ENCODE results near the gene CHST3.

The CHST3 gene

GRCh38 chr10:72038458-72039001 lies 74.3 kb downstream of the CHST3 start:
- Histone ChIP-seq H3K36me3 (replicated peaks; ENCODE audit: low read depth, low read length) (no peaks in the 10 kb centered on the region), H4K20me1 (ENCODE audit: insufficient read depth, low read length) (no peaks in the 10 kb centered on the region), H3K9me3 (ENCODE audit: insufficient read depth, low read length) (no peaks in the 10 kb centered on the region), H3K27me3 (ENCODE audit: low read depth, low read length) (no peaks in the 10 kb centered on the region), H3K9ac (ENCODE audit: low read length) (no peak overlapping the region), H3K4me1 (ENCODE audit: low read length) (no peaks in the 10 kb centered on the region), H2AFZ (ENCODE audit: low read depth, low read length) (no peak overlapping the region), H3K79me2 (ENCODE audit: low read length) (no peaks in the 10 kb centered on the region), H3K4me3 (ENCODE audit: low read length) (no peak overlapping the region), H3K27ac (ENCODE audit: low read length) (no peak overlapping the region), H3K4me2 (ENCODE audit: low read length) (no peak overlapping the region)
- TF ChIP-seq EZH2phosphoT487 (IDR thresholded peaks at IDR 0.05; ENCODE audit: low read depth), result no peak
- TF ChIP-seq, protein P1, sequence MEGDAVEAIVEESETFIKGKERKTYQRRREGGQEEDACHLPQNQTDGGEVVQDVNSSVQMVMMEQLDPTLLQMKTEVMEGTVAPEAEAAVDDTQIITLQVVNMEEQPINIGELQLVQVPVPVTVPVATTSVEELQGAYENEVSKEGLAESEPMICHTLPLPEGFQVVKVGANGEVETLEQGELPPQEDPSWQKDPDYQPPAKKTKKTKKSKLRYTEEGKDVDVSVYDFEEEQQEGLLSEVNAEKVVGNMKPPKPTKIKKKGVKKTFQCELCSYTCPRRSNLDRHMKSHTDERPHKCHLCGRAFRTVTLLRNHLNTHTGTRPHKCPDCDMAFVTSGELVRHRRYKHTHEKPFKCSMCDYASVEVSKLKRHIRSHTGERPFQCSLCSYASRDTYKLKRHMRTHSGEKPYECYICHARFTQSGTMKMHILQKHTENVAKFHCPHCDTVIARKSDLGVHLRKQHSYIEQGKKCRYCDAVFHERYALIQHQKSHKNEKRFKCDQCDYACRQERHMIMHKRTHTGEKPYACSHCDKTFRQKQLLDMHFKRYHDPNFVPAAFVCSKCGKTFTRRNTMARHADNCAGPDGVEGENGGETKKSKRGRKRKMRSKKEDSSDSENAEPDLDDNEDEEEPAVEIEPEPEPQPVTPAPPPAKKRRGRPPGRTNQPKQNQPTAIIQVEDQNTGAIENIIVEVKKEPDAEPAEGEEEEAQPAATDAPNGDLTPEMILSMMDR (IDR thresholded peaks at IDR 0.05; ENCODE audit: low read depth, low read length), result no peak

DNA sequence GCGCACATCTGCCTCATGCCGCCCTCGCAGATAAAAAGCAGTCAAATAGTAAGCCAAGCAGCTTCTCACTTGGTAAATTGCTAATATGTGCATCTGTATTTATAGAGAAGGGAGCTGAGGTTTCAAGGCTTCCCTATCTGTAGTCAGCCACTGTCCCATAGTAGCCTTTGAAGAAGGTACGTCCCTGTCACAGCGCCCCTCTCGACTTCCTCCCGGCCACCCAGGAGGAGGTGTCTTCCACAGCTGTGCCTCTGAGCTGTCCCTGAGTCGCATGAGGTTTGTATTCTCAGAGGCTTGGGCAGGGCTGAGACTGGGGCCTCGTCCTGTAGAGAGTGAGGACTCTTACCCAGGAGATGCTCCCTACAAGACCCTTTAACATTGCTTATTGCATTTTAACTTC lies 75.2 kb downstream of the CHST3 start:
- Histone ChIP-seq H3K9me3 (ENCODE audit: insufficient read depth, low read length) (no peaks in the 10 kb centered on the region), H3K36me3 (replicated peaks; ENCODE audit: low read depth, low read length) (no peaks in the 10 kb centered on the region), H2AFZ (ENCODE audit: low read depth, low read length) (no peak overlapping the region), H3K9ac (ENCODE audit: low read length) (no peak overlapping the region), H3K27ac (ENCODE audit: low read length) (no peak overlapping the region), H3K4me3 (ENCODE audit: low read length) (no peak overlapping the region), H3K79me2 (ENCODE audit: low read length) (no peaks in the 10 kb centered on the region), H3K4me1 (ENCODE audit: low read length) (no peaks in the 10 kb centered on the region), H3K27me3 (ENCODE audit: low read depth, low read length) (no peaks in the 10 kb centered on the region), H3K4me2 (ENCODE audit: low read length) (no peak overlapping the region), H4K20me1 (ENCODE audit: insufficient read depth, low read length) (no peaks in the 10 kb centered on the region)
- TF ChIP-seq, protein P1 (IDR thresholded peaks at IDR 0.05; ENCODE audit: low read depth, low read length), result no peak
- no peak for TF ChIP-seq EZH2phosphoT487 (IDR thresholded peaks at IDR 0.05; ENCODE audit: low read depth)

GRCh38 chr10:72041491-72041890 lies 77.3 kb downstream of the CHST3 start:
- no peak overlapping the region for H3K4me2 ChIP-seq (ENCODE audit: low read length)
- no peak for TF ChIP-seq EZH2phosphoT487 (IDR thresholded peaks at IDR 0.05; ENCODE audit: low read depth)
- TF ChIP-seq, protein P1 (IDR thresholded peaks at IDR 0.05; ENCODE audit: low read depth, low read length), result no peak
- no peaks in the 10 kb centered on the region for H3K9me3 ChIP-seq (ENCODE audit: insufficient read depth, low read length)
- no peaks in the 10 kb centered on the region for H3K79me2 ChIP-seq (ENCODE audit: low read length)
- no peaks in the 10 kb centered on the region for H3K36me3 ChIP-seq (replicated peaks; ENCODE audit: low read depth, low read length)
- H3K27ac ChIP-seq (ENCODE audit: low read length), result no peak overlapping the region
- H3K4me3 ChIP-seq (ENCODE audit: low read length), result no peak overlapping the region
- no peaks in the 10 kb centered on the region for H3K27me3 ChIP-seq (ENCODE audit: low read depth, low read length)
- no peaks in the 10 kb centered on the region for H4K20me1 ChIP-seq (ENCODE audit: insufficient read depth, low read length)
- H3K4me1 ChIP-seq (ENCODE audit: low read length), result no peaks in the 10 kb centered on the region
- no peak overlapping the region for H2AFZ ChIP-seq (ENCODE audit: low read depth, low read length)
- H3K9ac ChIP-seq (ENCODE audit: low read length), result no peak overlapping the region

- Histone ChIP-seq H3K4me2 (ENCODE audit: low read length) (no peak overlapping the region), H3K9me3 (ENCODE audit: insufficient read depth, low read length) (no peaks in the 10 kb centered on the region), H3K4me1 (ENCODE audit: low read length) (no peaks in the 10 kb centered on the region), H2AFZ (ENCODE audit: low read depth, low read length) (no peak overlapping the region), H3K9ac (ENCODE audit: low read length) (no peak overlapping the region), H3K79me2 (ENCODE audit: low read length) (no peaks in the 10 kb centered on the region), H4K20me1 (ENCODE audit: insufficient read depth, low read length) (no peaks in the 10 kb centered on the region), H3K27me3 (ENCODE audit: low read depth, low read length) (no peaks in the 10 kb centered on the region), H3K36me3 (replicated peaks; ENCODE audit: low read depth, low read length) (no peaks in the 10 kb centered on the region), H3K4me3 (ENCODE audit: low read length) (no peak overlapping the region), H3K27ac (ENCODE audit: low read length) (no peak overlapping the region)
- TF ChIP-seq, protein P1 (IDR thresholded peaks at IDR 0.05; ENCODE audit: low read depth, low read length), result no peak
- no peak for TF ChIP-seq EZH2phosphoT487 (IDR thresholded peaks at IDR 0.05; ENCODE audit: low read depth)
Observed at GRCh38 chr10:72043016-72043834, 79.0 kb downstream of the CHST3 start.

Measured in OCI-LY3 (cell line).